HG03460 (cell line): ENCODE data around the gene MTHFR.

Experiments
- ATAC-seq: cut with Tn5 transposase; IDR thresholded peaks from one replicate; pipeline ENCODE4 v1.9.1; 2021; ENCODE audit not compliant: unreplicated experiment

The MTHFR gene

GRCh38 chr1:11799099-11799498 is 6.7 kb downstream of the MTHFR start:
- ATAC-seq, result no peak

DNA sequence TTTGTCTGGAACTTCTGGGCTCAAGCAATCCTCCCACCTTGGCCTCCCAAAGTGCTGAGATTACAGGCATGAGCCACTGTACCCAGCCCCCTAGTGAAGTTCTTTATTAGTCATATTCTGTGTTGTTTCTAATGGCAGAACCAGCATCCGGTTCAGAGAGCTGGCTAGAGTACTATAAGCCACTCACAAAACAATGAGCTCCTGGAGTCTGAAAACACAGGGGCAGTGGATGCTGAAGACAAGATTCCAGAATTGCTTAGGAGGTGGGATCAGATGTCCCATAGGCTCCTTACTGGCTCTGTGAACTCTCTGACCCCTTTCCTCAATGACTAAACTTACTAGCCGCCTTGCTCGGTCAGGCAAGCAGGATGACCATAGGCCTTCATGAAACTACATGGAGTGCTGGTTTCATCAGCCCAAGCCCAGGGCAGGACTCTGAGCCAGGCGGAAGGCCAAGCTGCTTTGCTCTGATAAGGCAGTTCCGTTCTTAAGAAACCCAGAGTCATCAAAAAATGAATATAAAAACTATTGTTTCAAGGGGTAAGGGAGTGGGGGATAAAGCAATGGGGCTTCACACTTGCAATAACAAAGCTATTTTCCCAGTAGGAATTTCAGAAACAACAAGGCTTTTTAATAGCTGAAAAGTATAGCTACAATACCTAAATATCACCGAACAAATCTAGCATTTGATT is 8.1 kb downstream of the MTHFR start:
- no peak for ATAC-seq

- no peak for ATAC-seq
Measured at GRCh38 chr1:11796036-11796828, 9.5 kb downstream of the MTHFR start.

DNA sequence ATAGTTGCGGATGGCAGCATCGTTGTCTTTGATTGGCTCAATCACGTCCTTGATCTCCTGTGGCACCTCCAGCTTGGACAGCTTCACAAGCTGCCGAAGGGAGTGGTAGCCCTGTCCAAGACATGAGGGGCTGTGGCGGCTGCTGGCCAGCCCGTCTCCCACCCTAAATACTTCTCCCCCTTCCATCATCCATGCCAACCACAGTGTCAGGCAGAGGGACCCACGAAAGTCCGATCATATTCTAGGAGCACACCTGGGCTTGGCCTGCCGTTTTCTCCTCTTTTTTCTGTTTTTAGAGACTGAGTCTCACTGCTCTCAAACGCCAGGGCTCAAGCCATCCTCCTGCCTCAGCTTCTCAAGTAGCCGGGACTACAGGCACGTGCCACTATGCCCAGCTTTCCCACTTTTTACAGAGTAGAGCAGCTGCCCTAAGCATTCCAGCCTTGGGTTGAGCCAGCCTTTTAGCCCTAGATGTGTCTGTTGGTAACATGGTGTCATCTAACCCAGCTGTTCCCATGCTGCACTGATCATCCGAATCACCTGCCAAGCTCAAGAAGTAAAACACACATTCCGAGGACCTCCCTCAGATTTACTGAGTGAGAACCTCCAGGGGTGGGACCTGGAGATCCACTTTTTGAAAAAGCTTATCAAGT is 10.4 kb downstream of the MTHFR start:
- ATAC-seq, result no peak

DNA sequence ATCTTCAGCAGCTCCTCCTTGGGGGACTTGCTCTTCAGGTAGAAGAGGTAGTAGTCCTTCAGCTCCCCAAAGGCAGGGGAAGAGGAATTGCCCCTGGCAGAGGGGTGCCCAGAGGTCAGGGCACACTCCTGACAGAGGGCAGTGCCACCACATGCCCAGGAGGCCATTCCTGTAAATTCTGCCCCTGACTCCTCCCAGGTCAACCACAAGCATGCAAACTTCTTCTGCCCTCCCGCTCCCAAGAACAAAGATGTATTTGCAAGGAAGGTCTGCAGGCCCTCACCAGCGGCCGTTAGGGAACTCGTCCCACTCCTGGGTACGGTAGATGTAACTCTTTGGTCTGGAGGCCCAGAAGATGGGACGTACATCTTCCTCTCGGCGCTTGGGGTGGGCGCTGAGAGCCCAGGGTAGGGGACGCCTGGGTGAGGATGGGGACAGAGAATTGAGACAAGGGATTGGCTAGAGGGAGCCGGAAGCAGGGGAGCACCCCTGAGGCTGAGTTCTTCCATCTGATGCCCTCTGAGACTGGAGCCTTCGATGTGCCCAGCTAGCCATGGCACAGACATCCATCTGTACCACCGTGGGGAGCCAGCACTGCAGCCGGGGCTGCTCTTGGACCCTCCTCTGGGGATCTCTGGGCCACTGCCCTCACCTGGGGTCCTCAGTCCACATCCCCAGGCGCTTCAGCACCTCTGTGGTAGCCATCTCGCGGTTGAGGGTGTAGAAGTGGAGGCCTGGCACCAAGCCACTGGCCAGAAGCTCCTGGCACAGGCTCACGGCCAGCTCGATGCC is 11.1 kb downstream of the MTHFR start:
- ATAC-seq, result no peak

DNA sequence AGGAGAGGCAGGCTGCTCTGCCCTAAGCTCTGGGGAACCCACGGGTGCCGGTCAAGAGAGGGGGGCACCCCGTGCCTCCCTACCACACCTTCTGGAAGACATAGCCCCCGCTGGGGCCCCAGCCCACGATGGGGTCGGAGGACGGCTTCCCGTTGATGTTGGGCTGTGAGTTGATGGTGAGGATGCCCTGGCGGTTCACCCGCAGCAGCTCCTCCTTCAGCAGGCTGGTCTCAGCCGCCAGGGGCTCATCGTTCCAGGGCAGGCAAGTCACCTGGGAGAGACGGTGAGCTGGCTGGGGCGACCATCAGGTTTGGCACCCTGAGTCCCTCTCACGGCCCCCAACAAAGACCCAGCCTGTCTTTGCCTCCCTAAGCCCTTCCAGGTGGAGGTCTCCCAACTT is 11.9 kb downstream of the MTHFR start:
- ATAC-seq, result no peak

GRCh38 chr1:11792106-11792505 is 13.7 kb downstream of the MTHFR start:
- ATAC-seq, result no peak

- ATAC-seq, result no peak
Measured at GRCh38 chr1:11790880-11791715, 14.7 kb downstream of the MTHFR start.

DNA sequence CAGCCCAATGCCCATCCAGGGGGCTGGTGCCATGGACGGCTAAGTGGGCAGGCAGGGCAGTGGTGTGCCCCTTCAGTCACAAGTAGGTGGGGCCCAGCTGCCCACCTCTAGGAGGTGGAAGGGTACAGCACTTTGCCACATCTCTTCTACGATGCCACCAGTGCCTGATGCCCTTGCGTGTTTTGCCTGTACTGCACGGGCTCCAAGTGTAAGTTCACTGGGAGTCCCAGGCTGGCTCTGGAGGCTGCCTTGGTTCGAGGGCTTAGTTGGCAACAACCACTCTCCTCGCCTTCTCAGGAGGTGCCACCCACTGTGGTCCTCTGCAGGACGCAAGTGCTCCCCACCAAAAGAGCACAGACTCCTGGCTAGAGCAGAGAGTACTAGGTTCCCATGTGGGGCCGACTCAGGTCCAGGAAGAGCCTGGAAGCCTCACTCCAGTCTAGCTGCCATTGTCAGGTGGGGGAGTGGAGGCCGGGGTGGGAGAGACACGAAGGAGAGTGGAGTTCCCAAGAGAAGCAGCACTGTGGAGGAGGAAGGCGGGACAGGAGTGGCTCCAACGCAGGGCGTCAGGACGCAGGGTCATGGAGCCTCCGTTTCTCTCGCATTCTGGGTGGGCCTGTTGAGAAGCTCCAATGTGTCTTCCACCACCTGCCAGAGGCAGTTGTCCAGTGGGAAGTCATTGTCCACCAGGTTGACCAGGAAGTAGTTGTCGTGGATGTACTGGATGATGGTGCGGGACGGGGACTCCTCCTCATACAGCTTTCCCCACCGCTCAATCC is 15.5 kb downstream of the MTHFR start:
- ATAC-seq, result no peak

DNA sequence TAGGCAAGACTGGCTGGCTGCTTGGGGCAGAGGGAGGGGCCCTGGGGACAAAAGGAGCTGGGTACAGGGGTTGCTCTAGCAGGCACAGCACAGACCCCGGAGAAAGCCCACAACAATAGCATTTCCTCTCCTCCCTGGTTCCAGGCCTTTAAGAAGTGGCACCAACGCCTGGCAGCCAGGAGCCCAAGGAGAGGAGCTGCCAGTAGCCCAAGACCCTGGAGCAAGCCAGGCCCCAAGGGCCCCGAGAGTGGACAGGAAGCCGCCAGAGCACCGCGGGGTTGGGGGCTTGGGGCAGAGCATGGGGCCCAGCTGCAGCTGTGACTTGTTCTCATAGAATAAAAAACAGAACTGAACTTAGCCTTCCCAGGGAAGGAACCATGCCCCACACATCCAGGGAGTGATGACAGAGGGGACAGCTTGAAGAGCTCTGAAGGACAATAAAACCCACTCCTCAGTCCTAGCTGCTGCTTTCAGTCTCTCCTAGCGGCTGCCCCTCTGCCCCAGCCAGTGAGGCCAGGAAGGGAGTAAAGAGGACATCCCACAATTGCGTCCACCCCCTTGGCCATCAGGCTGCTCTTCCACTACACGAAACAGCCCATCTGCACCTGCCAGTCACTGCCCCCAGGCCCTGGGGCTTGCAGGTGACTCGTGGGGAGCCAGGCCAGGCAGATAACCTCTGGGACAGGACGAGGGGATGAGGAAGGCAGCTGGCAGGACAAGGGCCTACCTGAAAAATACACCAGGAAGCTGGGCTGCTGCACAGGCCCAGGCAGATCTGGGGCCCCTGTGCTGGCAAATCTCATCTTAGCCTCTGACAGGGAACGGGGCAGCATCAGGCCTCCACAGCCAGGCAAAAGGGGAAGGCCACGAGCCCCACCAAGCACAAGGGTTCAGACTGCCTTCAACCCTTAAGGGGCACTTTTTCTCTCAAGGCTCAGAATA is 16.4 kb downstream of the MTHFR start:
- ATAC-seq, result no peak

GRCh38 chr1:11788549-11789053 is 17.2 kb downstream of the MTHFR start:
- ATAC-seq, result no peak

GRCh38 chr1:11787804-11788436 is 17.8 kb downstream of the MTHFR start:
- ATAC-seq, result no peak

DNA sequence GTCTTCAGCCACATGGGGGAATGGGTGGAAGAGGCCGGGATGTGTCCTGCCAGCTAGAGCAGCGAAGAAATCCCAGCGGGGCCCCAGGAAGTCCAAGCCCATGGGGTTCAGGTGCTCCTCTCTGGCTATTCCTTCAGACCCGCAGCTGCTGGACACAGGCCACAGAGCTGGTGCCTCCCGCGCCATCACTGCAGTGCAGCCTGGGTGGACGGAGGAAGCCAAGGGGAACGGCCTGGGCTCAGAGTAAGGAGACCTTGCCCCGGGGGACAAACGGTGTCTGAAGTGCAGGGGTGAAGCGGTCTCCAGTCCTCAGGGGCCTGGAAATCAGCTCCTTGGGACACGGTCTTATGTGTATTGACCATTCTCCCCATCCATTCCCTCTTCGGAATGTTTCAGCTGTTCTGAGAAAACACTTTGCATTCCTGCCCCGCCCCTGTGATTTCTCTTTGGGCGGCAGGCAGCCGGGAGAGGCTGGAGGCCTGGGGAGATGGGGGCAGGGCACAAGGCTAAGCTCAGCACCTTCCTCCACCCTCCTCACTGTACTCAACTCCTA is 18.4 kb downstream of the MTHFR start:
- ATAC-seq, result no peak

- ATAC-seq, result no peak
Measured at GRCh38 chr1:11786168-11786567, 19.6 kb downstream of the MTHFR start.

- ATAC-seq, result no peak
Measured at GRCh38 chr1:11784993-11785769, 20.6 kb downstream of the MTHFR start.

DNA sequence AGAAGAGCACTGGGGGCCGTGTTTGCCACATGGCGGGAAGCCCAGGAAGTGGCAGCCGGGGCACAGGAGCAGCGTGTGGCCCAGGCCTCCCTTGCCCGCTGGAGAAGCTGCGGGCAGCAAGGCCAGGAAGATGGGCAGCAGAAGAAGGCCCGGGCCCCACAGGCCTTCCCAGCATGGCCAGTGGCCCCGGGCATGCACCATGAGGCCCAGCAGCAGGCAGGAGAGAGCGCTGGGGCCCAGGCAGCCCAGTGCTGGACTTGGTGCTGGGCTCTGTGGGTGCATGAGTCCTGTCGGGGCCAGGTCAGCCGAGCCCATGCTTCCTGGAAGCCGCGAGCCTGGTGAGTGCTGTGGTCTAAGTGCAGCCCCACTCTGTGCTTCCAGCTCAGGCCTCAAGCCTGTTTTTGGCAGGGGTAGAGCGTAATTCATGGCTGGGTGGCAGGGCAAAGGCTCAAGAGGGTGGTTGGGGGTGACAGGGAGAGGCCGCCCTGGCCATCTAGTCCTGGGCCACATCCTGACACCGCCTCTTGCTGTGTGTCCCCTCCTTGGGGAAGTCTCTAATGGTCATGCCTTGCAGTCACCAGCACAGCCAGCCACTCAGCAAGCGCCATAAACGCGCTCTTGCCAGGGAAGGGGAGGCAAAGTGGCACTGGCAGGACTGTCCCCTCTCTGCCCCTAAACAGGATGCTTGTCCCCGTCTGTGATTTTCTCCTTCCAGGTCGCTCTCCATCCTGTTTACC is 21.3 kb downstream of the MTHFR start:
- no peak for ATAC-seq
